ENCODE results near the gene BOK.

BOK gene

GRCh38 chr2:241559323-241560161 lies 997 bp downstream of the BOK start:
- no peak for TF ChIP-seq CTCF (IDR thresholded peaks at IDR 0.05; ENCODE audit: low read depth, low read length, missing control alignments)
- H3K4me3 ChIP-seq (ENCODE audit: low read depth, low read length), result peak overlapping the region; percentile 48
- DNase-seq (ENCODE audit: low read depth), result no peak

GRCh38 chr2:241560162-241560882 lies 1.8 kb downstream of the BOK start:
- TF ChIP-seq CTCF (IDR thresholded peaks at IDR 0.05; ENCODE audit: low read depth, low read length, missing control alignments), result no peak
- no peak overlapping the region for H3K4me3 ChIP-seq (ENCODE audit: low read depth, low read length)
- no peak for DNase-seq (ENCODE audit: low read depth)

GRCh38 chr2:241560883-241561474 lies 2.4 kb downstream of the BOK start:
- no peak overlapping the region for H3K4me3 ChIP-seq (ENCODE audit: low read depth, low read length)
- no peak for TF ChIP-seq CTCF (IDR thresholded peaks at IDR 0.05; ENCODE audit: low read depth, low read length, missing control alignments)
- no peak for DNase-seq (ENCODE audit: low read depth)

GRCh38 chr2:241561832-241562231 lies 3.3 kb downstream of the BOK start:
- DNase-seq (ENCODE audit: low read depth), result no peak
- TF ChIP-seq CTCF (IDR thresholded peaks at IDR 0.05; ENCODE audit: low read depth, low read length, missing control alignments), result no peak
- H3K4me3 ChIP-seq (ENCODE audit: low read depth, low read length), result no peak overlapping the region

GRCh38 chr2:241562269-241562891 lies 3.8 kb downstream of the BOK start:
- no peak overlapping the region for H3K4me3 ChIP-seq (ENCODE audit: low read depth, low read length)
- TF ChIP-seq CTCF (IDR thresholded peaks at IDR 0.05; ENCODE audit: low read depth, low read length, missing control alignments), result no peak
- no peak for DNase-seq (ENCODE audit: low read depth)

- H3K4me3 ChIP-seq (ENCODE audit: low read depth, low read length), result no peak overlapping the region
- no peak for DNase-seq (ENCODE audit: low read depth)
- no peak for TF ChIP-seq CTCF (IDR thresholded peaks at IDR 0.05; ENCODE audit: low read depth, low read length, missing control alignments)
These were observed 4.5 kb downstream of the BOK start for GRCh38 chr2:241563031-241563507.
